SK-N-MC (cell line): ENCODE measurements around the gene IRX6.

Experiments
- EZH2 ChIP-seq: fragments of 200-600 bp; sonication (generic); IDR thresholded peaks from one replicate; pipeline ENCODE4 v1.6.1; 2017; ENCODE audit warnings: antibody characterized with exemption
- FOXP2 ChIP-seq: optimal IDR thresholded peaks from 2 replicates; pipeline ENCODE3; 2011; ENCODE audit warnings: mild to moderate bottlenecking, moderate library complexity; ENCODE audit not compliant: insufficient read depth; ENCODE audit errors: extremely low read length, control extremely low read depth
- POLR2AphosphoS5 ChIP-seq: IDR thresholded peaks from 2 replicates; pipeline ENCODE4 v1.6.1; 2012; ENCODE audit warnings: mild to moderate bottlenecking, low read depth, low read length, borderline replicate concordance

- TF ChIP-seq EZH2 (no peak), POLR2AphosphoS5 (no peak), FOXP2 (no peak)
These were observed 40.8 kb downstream of the IRX6 start for GRCh38 chr16:55364811-55365210.
